ENCODE results near the gene PDSS2.

DNA sequence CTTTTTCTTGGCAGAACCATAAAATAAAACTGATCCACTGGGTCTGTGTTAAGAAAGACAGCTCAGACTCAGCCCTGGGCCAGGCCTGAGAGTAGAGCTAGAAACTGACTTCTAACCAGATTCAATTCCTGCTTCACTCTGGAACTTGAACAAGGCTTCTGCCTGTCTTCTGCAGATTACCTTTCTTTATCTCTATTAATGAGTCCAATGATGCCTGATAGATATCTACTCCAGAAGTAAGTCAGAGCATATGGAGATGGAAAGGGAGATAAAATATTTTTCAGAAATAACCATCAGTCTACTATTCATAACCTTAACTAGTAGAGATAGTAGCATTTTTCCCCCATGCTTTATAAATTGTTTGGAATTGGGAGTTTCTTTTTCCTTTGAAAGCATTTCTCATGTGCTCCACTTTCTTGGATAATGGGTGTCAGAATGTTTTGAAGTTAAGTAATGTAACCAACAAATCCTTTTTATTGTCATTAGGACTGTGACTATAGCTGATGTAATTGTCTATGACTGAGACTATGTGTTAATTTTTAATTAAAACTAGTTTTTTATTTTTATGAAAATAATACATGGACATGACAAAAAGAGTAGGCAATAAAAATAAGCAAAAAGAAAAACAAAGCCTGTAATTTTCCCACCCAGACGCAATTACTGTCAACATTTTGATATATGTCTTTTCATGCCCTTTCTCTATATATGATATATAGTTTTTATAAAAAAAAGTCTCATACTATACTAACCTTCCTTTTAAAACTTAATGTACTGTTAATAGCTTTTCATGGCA is 37.7 kb upstream of the PDSS2 start:
- TF ChIP-seq, protein P1, sequence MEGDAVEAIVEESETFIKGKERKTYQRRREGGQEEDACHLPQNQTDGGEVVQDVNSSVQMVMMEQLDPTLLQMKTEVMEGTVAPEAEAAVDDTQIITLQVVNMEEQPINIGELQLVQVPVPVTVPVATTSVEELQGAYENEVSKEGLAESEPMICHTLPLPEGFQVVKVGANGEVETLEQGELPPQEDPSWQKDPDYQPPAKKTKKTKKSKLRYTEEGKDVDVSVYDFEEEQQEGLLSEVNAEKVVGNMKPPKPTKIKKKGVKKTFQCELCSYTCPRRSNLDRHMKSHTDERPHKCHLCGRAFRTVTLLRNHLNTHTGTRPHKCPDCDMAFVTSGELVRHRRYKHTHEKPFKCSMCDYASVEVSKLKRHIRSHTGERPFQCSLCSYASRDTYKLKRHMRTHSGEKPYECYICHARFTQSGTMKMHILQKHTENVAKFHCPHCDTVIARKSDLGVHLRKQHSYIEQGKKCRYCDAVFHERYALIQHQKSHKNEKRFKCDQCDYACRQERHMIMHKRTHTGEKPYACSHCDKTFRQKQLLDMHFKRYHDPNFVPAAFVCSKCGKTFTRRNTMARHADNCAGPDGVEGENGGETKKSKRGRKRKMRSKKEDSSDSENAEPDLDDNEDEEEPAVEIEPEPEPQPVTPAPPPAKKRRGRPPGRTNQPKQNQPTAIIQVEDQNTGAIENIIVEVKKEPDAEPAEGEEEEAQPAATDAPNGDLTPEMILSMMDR (IDR thresholded peaks at IDR 0.05) = no peak
- TF ChIP-seq POLR2A (IDR thresholded peaks at IDR 0.05) (no peak), EP300 (IDR thresholded peaks at IDR 0.05) (no peak), POLR2AphosphoS5 (IDR thresholded peaks at IDR 0.05) (no peak)
